ENCODE results near the gene ANKRD39. TPM values are rescaled to one million over a fixed set of nuclear protein-coding genes. Genes with fewer than 3 reads are reported as not detected.
"Not testable (repeated sequence)": the region's sequence is repeated elsewhere in the genome, so short reads cannot be mapped to it uniquely, and the experiment has no call there.

Gene ANKRD39
- total RNA-seq, 1 experiment from 2014 or later: 12.2 TPM

GRCh38 chr2:96893289-96894150, 35.7 kb upstream of the ANKRD39 start:
- intact Hi-C loops (cut with micrococcal nuclease; ENCODE audit: unreplicated experiment): no loop called here
- Mint-ChIP-seq H3K4me1 (ENCODE audit: low read depth, unreplicated experiment) (peaks cover 40% of the 10 kb centered on the region), H3K27ac (ENCODE audit: unreplicated experiment) (no peak overlapping the region), H3K36me3 (ENCODE audit: insufficient read depth, unreplicated experiment) (no peaks in the 10 kb centered on the region), H3K4me3 (ENCODE audit: low read depth, unreplicated experiment) (no peak overlapping the region), H3K9me3 (ENCODE audit: low read depth, unreplicated experiment) (no peaks in the 10 kb centered on the region), H3K27me3 (ENCODE audit: unreplicated experiment) (no peaks in the 10 kb centered on the region)
- CTCF ChIA-PET: no interaction called here
- BruUV-seq (replicated peaks): no TSS peak
- no peak for DNase-seq
- TF ChIP-seq CTCF (IDR thresholded peaks at IDR 0.05; ENCODE audit: unreplicated experiment): no peak

GRCh38 chr2:96891591-96892333, 33.9 kb upstream of the ANKRD39 start:
- CTCF ChIA-PET: interaction anchor here (1.5 to 1.7 kb wide), 2 partner anchors 11 to 34 kb away, joined by 4 to 5 read pairs; partner anchors contain the start of gene ANKRD39
- Mint-ChIP-seq H3K4me1 (ENCODE audit: low read depth, unreplicated experiment) (peaks cover 49% of the 10 kb centered on the region), H3K27ac (ENCODE audit: unreplicated experiment) (no peak overlapping the region), H3K9me3 (ENCODE audit: low read depth, unreplicated experiment) (no peaks in the 10 kb centered on the region), H3K36me3 (ENCODE audit: insufficient read depth, unreplicated experiment) (no peaks in the 10 kb centered on the region), H3K27me3 (ENCODE audit: unreplicated experiment) (no peaks in the 10 kb centered on the region), H3K4me3 (ENCODE audit: low read depth, unreplicated experiment) (no peak overlapping the region)
- intact Hi-C loops (cut with micrococcal nuclease; ENCODE audit: unreplicated experiment): no loop called here
- DNase-seq: no peak
- no peak for TF ChIP-seq CTCF (IDR thresholded peaks at IDR 0.05; ENCODE audit: unreplicated experiment)
- BruUV-seq (replicated peaks): no TSS peak

GRCh38 chr2:96890726-96891385, 33.0 kb upstream of the ANKRD39 start:
- no peak for TF ChIP-seq CTCF (IDR thresholded peaks at IDR 0.05; ENCODE audit: unreplicated experiment)
- Mint-ChIP-seq H3K27me3 (ENCODE audit: unreplicated experiment) (no peaks in the 10 kb centered on the region), H3K36me3 (ENCODE audit: insufficient read depth, unreplicated experiment) (no peaks in the 10 kb centered on the region), H3K4me1 (ENCODE audit: low read depth, unreplicated experiment) (peaks cover 47% of the 10 kb centered on the region), H3K4me3 (ENCODE audit: low read depth, unreplicated experiment) (no peak overlapping the region), H3K27ac (ENCODE audit: unreplicated experiment) (no peak overlapping the region), H3K9me3 (ENCODE audit: low read depth, unreplicated experiment) (no peaks in the 10 kb centered on the region)
- DNase-seq: no peak
- BruUV-seq (replicated peaks): no TSS peak
- CTCF ChIA-PET: interaction anchor here (0.7 to 1.7 kb wide), 4 partner anchors 11 to 141 kb away, joined by 3 to 5 read pairs (median 4); partner anchors contain the start of gene ANKRD39
- intact Hi-C loops (cut with micrococcal nuclease; ENCODE audit: unreplicated experiment): no loop called here

GRCh38 chr2:96890252-96890651, 32.4 kb upstream of the ANKRD39 start:
- Mint-ChIP-seq H3K27me3 (ENCODE audit: unreplicated experiment) (no peaks in the 10 kb centered on the region), H3K9me3 (ENCODE audit: low read depth, unreplicated experiment) (no peaks in the 10 kb centered on the region), H3K4me3 (ENCODE audit: low read depth, unreplicated experiment) (no peak overlapping the region), H3K27ac (ENCODE audit: unreplicated experiment) (no peak overlapping the region), H3K36me3 (ENCODE audit: insufficient read depth, unreplicated experiment) (no peaks in the 10 kb centered on the region), H3K4me1 (ENCODE audit: low read depth, unreplicated experiment) (peaks cover 41% of the 10 kb centered on the region)
- intact Hi-C loops (cut with micrococcal nuclease; ENCODE audit: unreplicated experiment): no loop called here
- TF ChIP-seq CTCF (IDR thresholded peaks at IDR 0.05; ENCODE audit: unreplicated experiment): no peak
- no peak for DNase-seq
- CTCF ChIA-PET: interaction anchor here (1.7 kb wide), 1 partner anchor 10 kb away, joined by 4 read pairs; no protein-coding TSS in a partner anchor
- no TSS peak for BruUV-seq (replicated peaks)

- CTCF ChIA-PET; BruUV-seq (replicated peaks); DNase-seq; intact Hi-C loops (cut with micrococcal nuclease; ENCODE audit: unreplicated experiment); H3K27me3 Mint-ChIP-seq (ENCODE audit: unreplicated experiment); H3K36me3 Mint-ChIP-seq (ENCODE audit: insufficient read depth, unreplicated experiment); H3K27ac Mint-ChIP-seq (ENCODE audit: unreplicated experiment); H3K4me3 Mint-ChIP-seq (ENCODE audit: low read depth, unreplicated experiment); H3K9me3 Mint-ChIP-seq (ENCODE audit: low read depth, unreplicated experiment): not testable (repeated sequence)
- H3K4me1 Mint-ChIP-seq (ENCODE audit: low read depth, unreplicated experiment): peaks cover 41% of the 10 kb centered on the region
Observed at GRCh38 chr2:96889502-96889901, 31.7 kb upstream of the ANKRD39 start.
